GM10847 (cell line): ENCODE data around the gene PLIN3.

Experiments used
- POLR2A ChIP-seq: IDR thresholded peaks from 2 replicates; pipeline ENCODE4 v1.6.1; 2011; ENCODE audit not compliant: insufficient read length; ENCODE audit errors: extremely low read depth

Gene PLIN3, protein sequence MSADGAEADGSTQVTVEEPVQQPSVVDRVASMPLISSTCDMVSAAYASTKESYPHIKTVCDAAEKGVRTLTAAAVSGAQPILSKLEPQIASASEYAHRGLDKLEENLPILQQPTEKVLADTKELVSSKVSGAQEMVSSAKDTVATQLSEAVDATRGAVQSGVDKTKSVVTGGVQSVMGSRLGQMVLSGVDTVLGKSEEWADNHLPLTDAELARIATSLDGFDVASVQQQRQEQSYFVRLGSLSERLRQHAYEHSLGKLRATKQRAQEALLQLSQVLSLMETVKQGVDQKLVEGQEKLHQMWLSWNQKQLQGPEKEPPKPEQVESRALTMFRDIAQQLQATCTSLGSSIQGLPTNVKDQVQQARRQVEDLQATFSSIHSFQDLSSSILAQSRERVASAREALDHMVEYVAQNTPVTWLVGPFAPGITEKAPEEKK

DNA sequence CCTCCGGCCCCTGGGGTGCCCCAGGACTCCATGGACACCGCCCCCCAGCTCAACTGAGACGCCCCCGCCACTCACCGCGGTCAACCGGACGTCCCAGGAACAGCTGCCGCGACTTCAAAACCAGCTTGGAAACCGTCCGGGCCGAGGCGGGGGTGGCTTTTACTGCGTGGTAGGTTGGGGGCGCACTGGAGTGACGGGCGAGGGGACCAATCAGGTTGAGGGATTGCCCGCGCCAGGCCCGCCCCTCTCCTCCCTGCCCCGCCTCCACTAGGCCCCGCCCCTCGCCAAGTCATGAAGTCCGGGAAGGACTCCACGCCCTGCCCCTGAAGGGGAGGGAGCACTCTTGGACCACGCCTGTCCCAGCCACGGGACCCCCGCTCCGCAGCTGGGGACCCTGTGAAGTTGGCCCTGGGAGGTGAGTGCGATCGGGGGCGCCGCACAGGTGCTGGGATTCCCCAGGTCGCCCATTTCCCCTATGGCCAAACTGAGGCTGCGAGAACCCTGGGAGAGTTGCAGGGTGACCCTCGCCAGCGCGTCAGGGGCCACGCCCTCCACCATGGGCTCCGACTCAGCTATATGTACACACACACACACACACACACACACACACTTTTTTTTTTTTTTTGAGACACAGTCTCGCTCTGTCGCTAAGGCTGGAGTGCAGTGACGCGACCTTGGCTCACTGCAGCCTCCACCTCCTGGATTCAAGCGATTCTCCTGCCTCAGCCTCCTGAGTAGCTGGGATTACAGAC lies at the start of gene PLIN3:
Gene PLIN3, minus strand, starts transcription at position 134 of the 752 bp plus-strand sequence. CDS start 6,273 bp downstream, outside the sequence.
- TF ChIP-seq POLR2A: peak; percentile 29

DNA sequence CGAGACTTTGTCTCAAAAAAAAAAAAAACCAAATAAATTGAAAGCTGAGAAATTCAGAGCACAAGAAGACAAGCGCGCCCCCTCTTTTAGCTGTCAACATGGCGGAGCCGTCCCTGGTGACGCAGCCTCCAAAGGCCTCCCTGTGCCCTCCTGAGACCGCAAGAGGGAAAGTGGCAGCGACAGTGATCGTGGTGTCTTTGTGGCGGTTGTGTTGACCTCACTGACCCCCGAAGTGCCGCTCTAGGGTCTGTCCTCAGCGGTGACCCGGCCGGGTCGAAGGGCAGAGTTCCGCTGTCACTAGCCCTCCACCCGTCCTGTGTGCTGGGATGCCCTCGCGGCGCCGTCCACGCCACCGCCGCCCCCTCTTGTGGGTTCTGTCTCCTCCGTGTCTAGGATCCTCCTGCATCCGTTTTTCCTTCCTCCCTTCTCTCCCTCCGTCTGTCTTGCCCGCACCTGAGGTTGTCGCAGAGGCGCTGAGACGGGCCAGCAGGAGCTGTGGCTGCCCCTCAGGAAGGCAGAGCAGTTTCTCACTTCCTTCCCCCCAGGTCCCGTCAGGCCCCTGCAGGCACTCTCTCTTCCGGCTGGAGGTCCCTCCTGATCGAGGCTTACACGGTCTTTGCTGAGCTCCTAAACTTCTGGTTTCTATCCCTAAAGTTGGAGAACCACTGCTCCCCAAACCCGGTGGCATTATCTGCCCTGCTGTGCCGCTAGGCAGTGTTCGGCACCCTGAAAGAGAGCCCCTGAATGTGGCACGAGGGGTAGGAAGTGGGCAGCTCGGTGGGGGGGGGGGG lies 49.0 kb upstream of the PLIN3 start:
- TF ChIP-seq POLR2A: peak; percentile 39

DNA sequence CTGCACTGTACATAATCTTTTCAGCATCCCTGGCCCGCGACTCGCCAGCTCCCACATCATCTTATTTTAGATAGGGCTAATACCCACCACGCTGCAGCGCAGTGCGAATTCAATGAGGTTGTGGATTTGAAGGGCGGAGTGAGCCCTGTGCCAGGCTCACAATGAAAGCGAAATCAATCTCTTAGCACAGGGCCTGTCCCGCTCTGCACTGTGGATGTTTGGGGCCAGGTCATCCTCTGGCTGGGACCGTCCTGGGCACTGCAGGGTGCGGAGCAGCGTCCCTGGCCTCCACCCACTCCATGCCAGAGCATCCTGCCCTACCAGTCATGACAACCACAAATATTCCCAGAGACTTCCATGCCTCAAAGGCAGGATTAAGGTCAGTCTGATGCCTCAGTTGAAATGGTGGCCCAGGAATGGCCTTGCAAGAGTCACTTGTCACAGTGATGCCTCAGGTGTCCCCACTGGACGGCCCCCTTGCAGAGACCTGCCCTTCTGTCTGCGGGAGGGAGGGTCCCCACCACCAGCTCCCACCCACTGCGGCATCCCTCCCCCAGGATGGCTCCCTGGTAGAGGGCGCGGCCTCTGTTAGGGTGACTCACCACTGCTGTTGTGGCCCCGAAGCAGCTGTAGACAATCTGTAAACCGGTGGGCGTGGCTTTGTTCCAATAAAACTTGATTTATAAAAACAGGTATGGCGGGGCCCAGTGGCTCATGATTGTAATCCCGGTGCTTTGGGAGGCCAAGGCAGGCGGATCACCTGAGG lies 47.5 kb upstream of the PLIN3 start:
- no peak for TF ChIP-seq POLR2A

DNA sequence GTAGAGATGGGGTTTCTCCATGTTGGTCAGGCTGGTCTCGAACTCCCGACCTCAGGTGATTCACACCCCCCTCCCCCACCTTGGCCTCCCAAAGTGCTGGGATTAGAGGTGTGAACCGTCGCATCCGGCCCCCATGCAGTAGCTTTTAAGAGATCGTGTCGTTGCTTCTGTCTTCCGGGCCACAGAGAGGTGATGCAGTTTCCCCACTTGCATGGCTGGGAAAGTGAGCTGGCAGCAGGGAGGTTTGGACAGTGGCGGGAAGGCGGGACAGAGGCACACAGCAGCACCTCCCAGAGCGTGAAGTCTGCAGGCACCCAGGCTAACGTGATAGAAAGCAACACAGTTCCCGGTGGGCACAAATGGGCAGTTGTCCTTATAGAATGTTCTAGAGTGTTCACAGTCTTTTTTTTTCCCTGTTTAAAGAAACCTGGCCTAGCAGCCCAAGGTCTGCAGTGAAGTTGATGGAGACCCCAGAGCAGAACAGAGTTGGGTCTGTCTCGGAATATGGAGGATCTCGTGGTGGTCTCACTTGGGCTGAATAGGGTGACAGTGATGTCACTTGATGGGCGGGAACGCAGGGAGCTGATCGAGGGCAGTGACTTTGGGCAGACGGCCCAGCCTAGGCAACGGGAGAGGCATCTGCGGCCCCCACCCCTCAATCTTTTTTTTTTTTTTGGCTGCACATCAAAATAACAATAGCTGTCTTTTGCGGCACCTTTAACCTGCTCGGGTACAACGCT lies 46.7 kb upstream of the PLIN3 start:
- no peak for TF ChIP-seq POLR2A

DNA sequence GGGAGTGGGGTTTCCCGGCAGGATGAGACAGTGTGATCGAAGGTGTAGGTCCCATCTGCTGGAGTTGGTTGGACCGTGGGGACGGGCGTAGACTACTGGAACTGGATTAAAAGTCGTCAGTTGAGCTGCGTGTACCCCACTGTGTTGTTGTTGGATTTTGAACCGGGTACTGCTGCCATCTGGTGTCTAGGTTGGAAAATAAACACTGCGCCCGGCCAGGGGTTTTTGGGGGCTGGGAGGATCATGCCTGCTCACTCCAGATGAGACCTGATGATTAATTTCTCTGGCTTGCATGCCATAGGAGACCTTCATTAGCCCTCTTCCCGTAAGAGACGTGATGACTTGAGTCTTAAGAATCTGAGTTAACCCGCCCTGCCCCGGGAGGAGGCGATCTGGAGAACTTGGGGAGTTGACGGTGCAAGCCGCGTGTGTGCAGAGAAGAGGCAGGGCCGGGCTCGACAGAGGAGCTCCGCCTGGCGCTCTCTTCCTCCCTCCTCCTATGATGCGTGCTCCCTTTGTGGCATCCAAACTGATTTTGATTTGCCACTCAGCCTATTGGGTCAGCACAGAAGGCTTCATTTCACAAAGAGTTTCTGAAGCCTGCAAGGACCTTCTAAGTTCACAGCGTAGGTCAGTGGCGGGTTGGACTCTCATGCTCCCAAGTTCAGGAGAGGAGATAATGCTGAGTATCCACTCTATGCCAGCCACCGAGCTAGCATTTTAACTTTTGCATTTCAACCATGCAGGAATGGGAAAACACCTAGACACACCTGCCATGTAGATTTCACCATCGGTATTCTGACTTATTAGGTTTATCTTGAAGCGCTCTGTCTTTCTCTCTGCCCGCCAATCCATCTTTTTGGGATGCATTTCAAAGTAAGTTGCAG lies 44.6 kb upstream of the PLIN3 start:
- TF ChIP-seq POLR2A: no peak

DNA sequence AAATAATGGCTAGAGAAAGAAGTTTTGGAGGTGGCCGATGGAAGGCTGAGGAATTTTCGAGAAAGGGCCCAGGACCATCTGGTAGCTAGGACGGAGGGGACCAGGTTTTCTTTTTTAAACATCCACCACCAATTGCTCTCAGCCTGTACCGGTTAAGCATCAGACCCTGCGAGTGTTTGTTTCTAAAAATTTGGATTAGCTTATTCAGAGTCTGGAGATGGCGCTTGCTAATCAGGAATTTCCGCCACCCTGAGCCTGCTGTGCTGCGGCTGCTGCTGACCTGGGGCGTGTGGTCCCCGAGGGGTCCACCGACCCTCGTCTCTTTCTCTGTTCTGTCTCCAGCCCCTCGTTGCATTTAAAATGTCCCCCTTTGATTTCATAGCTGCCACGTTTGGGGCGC lies 43.8 kb upstream of the PLIN3 start:
- TF ChIP-seq POLR2A: no peak

DNA sequence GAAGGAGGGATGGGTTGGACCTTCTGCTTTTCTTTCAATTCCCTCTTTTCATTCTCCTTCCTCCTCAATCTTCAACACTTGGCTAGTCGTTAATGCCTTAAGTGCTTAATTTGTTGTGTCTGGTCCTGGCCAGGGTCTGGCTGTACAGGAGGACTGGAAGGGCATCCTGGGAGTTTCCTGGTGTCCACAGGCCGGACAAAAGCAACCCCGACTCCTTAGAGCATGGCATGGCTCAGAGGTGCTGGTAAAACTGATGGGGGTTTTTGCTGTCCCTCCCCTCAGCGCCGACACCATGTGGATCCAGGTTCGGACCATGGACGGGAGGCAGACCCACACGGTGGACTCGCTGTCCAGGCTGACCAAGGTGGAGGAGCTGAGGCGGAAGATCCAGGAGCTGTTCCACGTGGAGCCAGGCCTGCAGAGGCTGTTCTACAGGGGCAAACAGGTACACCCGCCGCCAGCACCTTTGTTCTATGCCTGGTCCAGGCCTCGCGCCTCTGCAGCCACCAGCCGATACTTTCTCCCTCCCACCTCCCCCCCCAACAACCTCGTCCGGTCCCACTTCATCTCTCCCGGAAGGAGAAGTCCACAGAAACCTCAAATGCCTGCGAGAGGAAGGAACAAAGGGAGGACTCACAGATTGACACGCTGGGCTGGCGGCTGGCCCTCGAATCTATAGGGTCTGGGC lies 43.3 kb upstream of the PLIN3 start:
- TF ChIP-seq POLR2A: no peak

DNA sequence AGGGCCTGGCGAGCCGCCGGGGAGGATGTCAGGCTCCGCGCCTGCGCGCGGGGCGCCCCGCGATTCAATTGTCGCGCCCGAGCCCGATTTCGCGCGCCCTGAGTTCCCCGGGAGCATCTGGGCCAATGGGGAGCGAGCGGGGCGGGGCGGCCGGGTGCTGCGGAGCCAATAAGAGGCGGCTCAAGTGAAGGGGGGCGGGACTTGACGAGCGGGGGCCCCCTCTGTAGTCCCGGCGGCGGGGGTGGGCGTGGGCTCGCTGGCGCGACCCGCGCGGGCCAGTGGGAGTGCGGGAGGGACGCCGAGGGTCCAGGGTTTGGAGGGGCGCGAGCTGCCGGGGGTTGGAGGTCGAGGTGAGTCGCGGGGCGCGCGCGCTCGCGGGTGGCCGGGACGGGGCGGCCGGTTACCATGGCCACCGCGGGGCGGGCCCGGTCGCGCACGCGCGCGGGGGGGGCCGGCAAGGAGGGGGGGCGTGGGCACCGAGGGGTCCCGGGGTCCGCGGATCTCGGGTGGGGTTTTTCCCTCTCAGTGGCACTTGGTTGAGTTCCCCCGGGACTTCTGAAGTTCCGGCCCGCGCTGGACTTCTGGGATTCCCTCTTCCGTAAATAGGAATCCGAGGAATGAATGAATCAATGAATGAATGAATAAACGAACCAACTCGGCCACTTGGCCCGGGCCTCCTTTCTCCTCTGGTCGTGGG lies 42.6 kb upstream of the PLIN3 start:
- peak; percentile 12 for TF ChIP-seq POLR2A

DNA sequence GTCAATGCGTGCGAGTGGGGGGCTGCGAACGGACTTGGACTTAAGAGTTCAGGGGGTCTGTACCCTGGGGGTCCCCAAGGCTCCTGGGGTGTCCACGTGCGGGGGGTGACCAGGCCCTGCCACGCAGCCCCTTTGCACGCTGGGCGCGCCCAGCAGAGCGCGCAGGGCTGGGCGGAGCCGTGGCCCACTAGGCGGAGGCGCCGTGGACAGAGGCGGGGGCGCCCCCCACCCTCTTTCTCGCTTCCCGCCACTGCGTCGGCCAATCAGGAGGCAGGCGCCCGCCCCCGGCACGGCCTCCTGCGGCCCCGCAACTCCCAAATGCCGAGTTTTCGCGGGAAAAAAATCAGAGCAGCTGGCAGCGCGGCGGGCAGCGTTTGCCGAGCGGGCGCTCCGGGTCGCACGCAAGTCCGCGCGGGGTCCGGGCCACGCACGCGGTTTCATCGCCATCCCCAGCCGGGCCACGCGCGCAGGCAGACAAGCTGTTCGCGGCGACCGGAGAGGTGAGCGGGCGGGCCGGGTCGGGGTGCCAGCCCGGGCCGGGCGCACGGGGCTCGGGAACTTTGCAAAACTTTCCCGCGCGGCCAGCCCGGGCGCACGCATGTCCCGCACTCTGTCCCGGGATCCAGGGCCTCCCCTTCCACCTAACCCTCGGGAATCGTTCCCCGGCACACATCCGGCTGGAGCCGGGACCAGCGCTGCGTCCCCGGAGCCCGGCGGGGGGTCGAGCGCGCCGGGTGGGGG lies 41.9 kb upstream of the PLIN3 start, which contains the start of gene UHRF1:
Gene UHRF1, plus strand, starts transcription at position 346 of the 741 bp plus-strand sequence. CDS start 1,385 bp downstream, outside the sequence.
- peak; percentile 59 for TF ChIP-seq POLR2A

DNA sequence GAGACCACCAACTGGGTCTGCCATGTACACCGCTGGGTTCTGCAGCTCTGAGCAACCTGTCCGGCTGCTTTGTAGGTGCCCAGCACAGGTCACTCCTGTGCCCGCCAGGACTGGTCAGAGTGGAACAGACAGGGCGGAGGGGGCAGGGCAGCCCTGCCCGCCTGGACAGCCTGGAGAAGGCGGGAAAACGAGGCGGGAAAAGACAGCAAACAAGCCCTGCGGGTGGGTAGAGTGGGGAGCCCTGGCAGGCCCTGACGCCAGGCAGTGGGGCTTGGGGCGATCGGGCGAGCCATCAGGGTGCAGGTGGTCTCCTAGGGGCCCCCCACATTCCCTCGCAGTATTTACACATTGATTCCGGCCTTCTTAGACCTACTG lies 41.3 kb upstream of the PLIN3 start:
- TF ChIP-seq POLR2A: no peak

DNA sequence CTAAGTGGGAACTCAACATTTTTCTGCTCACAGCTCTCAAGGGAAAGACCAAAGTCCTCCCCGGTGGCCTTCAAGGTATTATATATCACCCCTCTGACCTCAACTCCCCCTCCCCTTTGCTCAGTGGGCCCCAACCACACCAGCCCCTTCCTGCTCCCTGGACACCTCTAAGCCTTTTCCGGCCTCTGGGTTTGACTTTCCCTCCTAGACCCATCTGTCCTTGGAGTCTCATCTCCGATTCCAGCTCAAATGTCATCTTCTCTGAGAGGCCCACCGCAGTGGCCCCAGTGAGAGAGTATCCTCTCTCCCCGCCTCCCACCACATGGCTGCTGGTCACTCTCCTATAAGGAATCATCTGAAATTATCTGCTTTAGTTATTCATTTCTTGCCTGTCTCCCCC lies 40.9 kb upstream of the PLIN3 start:
- TF ChIP-seq POLR2A: no peak
